GM21515 (cell line): ENCODE results near the gene PLD4.

Experiments
- ATAC-seq: cut with Tn5 transposase; IDR thresholded peaks from one replicate; pipeline ENCODE4 v1.9.1; 2021; ENCODE audit not compliant: unreplicated experiment

The PLD4 gene

DNA sequence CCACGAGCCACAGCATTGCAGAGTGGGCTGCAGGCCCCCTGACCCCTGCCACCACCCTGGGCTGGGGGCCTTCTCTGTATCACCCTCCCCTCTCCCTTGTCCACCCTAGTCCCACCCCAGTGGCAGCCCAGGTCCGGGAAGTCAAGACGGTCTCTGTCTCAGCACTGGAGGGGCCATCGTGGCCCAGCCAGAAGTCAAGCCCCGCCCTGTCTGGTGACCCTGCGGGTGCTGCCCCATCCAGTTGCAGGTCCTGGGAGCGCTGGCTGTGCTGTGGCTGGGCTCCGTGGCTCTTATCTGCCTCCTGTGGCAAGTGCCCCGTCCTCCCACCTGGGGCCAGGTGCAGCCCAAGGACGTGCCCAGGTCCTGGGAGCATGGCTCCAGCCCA is 2.7 kb downstream of the PLD4 start:
- no peak for ATAC-seq

DNA sequence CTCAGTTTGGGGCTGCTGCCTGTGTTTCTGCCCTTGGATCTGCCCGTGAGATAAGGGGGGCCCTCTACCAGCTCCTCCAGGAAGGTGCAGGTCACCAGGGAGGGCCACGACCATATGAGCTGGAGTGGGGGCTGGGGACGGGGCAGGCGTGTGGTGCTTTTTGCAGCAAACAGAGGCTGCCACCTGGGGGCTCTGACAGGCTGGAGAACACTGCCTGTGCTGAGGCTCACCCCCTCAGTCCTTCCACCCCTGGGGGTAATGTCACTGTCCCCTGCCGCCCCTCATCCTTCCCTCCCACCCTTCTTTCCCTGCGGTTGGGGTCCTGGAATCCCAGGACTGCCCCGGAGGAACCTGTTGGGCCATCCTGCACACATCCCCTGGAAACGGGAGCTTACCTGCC is 3.2 kb downstream of the PLD4 start:
- ATAC-seq: no peak

DNA sequence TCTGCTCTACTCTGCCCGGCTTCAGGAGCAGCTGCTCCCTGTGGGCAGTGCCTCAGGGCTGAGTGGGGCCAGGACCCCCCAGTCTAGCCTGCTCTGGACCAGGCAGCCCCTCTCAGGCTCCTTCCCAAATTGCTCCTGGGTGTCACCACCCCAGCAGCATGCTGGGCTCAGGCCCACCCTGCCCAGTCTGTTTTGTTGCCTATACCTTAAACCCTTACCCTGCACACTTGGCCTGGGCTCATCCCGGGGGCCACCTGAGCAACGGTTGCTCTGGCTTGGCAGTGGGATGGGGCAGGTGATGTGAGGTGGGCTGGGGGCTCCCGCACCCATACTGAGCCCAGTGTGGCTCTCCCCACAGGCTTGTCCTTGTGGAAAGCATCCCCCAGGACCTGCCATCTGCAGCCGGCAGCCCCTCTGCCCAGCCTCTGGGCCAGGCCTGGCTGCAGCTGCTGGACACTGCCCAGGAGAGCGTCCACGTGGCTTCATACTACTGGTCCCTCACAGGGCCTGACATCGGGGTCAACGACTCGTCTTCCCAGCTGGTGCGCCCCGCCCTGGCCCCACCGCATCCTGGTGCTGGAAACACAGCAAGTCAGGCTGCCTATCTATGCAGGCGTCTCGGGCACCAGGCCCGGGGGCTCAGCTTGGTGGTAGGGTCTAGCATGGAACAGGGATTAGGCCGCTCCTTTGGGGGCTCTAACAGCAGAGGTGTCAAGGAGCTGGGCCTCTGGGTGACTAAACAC is 3.9 kb downstream of the PLD4 start:
- no peak for ATAC-seq

DNA sequence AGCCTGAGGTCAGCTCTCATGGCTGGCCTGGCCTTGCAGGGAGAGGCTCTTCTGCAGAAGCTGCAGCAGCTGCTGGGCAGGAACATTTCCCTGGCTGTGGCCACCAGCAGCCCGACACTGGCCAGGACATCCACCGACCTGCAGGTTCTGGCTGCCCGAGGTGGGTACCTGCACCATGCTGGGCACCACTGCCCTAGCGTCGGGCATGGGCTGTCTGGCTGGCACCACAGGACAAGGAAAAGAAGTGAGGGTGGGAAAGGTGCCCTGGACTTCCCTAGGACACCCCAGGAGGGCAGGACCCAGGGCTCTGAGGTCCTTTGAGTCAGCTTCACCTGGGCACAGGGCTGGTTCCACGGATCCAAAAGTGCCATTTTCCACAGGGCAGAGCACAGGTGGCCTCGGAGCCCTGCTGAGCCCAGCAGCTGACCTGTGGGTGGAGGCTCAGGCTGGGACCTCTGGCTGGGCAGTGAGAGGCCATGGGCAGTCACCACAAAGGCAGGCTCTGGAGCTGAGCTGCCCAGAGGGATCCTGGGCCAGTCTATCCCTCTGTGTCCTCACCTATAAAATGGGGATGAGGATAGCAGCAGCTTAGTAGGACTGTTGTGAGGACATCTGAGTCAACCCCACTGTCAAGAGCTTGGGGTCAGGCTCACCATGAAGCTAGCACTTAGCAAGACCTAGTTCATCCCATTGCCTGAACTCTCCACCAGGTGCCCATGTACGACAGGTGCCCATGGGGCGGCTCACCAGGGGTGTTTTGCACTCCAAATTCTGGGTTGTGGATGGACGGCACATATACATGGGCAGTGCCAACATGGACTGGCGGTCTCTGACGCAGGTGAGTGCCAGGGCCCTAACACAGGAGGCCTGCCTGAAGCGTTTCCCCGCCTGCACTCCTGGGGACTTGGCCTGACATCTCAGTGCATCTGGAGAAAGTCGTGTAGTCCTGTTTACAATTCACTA is 4.9 kb downstream of the PLD4 start:
- no peak for ATAC-seq

DNA sequence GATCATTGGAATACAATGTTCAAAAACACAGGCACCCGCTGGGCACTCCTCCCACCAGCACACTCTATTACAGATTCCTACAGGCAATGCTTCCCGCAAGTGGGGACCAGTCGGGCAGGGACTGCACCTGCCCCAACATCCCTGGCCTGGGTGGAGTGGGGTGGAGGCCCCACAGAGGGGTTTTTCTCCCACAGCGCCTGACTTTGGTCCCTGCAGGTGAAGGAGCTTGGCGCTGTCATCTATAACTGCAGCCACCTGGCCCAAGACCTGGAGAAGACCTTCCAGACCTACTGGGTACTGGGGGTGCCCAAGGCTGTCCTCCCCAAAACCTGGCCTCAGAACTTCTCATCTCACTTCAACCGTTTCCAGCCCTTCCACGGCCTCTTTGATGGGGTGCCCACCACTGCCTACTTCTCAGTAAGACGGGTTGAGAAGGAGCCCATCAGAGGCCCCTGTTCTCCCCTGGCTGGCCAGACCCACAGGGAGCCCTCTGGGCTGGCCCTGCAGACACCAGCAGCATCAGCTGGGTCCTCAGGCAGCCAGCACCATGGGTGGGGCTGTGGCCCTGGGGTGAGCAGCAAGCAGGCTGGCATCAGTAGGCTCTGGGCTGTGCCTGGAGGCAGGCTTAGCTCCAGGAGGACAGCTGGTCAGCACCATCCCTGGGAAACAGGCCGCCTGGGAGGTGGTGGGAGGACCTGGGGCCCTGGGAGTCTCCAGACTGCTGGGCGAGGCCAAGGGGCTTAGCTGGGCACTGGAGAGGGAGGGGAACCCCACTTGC is 6.0 kb downstream of the PLD4 start:
- no peak for ATAC-seq

DNA sequence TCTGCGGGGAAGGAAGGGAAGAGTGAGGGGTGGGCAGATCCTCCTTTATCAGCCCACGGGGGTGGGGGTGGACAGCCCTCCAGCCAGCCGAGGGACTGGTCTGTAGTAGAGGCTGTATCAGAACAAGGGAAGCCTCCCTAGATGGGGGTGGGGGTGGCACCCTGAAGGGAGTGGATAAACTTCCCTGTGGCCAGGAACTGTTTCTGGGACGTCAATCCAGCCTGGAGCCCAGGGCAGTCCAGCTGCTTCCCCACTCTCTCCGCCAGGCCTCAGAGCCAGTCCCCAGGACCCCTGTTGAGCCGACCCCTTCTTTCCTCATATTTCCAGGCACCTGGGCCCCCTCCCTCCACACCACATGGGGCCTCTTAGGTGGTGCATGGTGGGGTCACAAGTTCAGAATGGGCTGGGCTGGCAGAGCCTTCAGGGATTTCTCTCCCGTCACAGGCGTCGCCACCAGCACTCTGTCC is 6.7 kb downstream of the PLD4 start:
- ATAC-seq: no peak

DNA sequence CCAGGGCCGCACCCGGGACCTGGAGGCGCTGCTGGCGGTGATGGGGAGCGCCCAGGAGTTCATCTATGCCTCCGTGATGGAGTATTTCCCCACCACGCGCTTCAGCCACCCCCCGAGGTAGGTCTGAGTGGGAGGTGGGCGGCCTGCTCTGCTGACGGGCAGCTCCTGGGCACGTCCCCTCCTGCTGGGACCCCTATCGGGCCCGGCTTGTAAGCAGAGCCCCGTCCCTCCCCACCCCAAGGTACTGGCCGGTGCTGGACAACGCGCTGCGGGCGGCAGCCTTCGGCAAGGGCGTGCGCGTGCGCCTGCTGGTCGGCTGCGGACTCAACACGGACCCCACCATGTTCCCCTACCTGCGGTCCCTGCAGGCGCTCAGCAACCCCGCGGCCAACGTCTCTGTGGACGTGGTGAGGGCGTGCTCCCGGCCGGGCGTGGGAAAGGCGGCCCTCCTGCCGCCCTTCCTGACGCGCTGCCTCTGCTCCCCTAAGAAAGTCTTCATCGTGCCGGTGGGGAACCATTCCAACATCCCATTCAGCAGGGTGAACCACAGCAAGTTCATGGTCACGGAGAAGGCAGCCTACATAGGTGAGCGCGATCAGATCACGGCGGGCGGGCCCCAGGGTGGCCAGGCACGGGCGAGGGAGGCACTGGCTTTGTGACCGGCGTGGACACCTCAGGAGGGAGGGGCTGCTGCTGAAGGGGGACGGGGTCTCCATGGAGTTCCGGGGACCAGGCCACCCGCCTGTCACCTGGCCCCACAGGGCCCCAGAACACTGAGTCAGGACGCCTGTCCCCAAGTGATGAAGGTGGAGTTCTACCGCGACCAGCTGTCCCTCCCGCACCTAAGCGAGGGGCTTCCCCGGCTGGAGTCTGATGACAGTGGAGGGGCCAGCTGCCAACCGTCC is 7.3 kb downstream of the PLD4 start:
- no peak for ATAC-seq

DNA sequence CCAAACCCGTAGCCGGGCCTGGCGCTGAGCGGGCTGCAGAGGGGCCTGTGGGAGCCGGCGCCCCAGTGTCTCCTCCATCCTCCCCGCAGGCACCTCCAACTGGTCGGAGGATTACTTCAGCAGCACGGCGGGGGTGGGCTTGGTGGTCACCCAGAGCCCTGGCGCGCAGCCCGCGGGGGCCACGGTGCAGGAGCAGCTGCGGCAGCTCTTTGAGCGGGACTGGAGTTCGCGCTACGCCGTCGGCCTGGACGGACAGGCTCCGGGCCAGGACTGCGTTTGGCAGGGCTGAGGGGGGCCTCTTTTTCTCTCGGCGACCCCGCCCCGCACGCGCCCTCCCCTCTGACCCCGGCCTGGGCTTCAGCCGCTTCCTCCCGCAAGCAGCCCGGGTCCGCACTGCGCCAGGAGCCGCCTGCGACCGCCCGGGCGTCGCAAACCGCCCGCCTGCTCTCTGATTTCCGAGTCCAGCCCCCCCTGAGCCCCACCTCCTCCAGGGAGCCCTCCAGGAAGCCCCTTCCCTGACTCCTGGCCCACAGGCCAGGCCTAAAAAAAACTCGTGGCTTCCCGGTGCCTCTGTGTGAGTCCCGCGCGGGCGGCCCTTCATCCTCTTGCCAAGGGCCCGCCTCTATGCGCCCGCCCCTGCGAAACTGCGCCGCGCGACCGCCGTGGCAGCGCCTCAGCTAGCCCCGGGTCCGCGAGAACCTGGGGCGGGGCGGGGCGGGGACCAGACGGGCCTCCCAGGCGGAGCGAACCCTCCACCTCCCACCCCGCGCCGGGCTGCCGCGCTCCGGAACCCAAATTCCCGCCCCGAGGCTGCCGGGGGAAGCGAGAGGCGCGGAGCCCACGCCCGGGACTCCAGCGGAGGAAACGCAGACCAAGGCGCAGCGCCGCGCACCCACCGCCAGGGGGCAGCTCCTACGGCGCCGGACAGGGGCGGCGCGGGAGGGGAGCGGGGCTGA is 8.3 kb downstream of the PLD4 start:
- ATAC-seq: peak; percentile 53

DNA sequence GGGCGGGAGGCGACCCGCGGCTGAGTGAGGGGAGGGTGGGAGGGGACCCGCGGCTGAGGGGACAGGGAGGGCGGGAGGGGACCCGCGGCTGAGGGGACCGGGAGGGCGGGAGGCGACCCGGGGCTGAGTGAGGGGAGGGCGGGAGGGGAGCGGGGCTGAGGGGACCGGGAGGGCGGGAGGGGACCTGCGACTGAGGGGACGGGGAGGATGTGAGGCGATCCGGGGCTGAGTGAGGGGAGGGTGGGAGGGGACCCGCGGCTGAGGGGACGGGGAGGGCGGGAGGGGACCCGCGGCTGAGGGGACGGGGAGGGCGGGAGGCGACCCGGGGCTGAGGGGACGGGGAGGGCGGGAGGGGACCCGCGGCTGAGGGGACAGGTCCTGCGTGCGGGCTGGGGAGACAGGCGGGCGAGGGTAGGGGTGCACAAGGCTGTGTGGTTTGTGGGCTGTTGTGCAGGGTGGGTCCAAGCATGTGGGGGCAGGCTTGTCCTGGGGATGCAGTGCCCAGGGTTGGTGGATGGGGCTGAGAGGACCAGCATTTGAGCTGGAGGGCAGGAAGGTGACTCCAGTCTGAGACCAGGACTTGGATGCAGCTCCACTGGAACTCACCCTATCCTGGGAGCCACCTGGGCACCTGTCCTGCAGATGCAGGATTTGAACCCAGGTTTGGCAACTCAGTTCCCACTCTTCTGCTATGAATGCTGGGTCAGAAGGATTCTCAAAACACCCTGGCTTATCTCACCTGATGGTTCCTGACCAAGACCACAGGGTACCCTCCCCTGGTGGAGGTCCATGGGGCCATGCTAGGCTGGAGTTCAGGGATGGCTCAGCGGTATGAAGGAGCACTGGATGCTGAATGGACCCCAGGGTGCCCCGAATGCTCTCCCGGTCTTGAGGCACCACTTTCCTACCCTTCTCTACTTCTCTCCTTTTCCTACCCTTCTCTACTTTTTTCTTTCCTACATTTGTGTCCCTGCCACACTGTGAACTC is 9.4 kb downstream of the PLD4 start:
- no peak for ATAC-seq

DNA sequence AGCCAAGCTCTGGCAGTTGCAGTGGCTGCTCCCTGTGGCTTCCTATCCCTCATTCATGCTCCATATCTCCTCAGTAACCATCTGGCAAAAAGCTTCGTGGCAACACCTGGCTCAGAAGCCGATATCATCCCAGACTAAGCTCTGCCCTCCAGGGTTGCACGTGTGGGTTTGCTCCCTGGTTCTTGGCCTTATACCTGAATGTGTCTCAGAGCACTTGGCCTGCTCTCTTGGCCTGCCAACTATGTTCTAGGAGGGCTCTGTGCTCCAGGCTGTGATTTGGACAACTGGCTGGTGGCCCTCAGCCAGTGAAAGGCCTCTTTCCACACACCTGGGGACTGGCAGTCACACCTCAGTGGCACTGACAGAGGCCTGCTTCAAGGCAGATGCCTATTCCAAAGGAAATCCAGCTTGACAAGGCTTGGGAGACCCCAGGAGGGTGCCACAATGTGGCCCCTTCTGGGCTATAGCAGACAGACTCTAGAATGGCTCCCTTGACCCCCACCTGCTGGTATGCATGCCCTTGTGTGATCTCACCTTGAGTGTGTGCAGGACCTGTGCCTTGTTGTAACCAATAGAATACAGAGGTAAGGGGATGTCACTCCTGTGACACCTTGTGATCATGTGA is 10.5 kb downstream of the PLD4 start:
- ATAC-seq: no peak

DNA sequence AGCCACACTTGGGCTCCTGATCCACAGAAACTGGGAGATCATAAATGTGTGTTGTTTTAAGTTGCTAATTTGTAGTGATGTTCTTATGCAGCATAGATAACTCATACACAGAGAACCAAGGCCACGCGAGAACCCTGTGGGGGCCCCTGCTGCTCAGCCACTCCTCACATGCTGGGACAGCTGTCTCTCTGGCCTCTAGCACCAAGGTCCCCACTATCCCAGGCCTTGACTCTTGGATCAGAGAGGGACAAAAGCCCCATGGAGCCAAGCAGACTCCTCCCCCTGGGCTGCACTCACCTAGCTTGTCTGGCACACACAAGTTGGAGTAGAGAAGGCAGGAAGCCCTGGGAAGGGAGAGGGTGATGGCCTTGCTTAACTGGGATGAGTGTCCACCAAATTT is 11.3 kb downstream of the PLD4 start:
- no peak for ATAC-seq

DNA sequence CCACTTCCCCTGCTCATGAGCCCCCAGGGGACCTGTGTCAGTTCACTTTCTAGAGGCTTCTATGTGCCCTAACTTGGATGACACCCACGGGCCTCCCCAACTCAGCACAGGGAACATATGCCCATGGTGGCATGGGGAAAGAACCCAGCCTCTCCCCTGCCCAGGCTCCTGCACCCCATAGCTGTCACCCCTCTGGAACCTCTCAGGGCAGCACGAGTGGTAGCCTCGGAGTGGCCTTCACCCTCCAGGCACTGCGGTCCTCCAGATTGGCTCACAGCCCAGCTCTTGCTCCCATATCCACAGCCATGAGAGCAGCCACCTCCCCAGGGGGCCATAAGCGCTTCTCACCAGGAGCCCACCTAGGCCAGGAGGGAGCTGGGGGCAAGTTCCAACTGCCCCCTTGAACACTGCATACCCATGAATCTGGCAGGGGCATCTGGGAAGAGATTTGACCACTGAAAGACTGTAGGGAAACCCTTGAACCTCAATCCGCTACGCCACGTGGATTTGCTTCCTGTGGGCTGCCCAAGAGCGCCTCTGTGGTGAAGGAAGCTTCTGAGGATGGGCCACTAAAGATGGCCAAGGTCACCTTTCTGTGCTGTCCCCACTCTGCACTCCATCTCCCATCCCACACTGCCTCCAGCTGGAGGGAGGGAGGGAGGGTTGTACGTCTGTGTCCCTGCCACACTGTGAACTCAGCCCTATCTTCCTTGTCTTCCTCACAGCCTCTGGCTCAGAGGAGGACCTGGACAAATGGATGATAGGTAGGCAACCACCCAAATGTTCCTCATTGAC is 11.9 kb downstream of the PLD4 start:
- no peak for ATAC-seq

DNA sequence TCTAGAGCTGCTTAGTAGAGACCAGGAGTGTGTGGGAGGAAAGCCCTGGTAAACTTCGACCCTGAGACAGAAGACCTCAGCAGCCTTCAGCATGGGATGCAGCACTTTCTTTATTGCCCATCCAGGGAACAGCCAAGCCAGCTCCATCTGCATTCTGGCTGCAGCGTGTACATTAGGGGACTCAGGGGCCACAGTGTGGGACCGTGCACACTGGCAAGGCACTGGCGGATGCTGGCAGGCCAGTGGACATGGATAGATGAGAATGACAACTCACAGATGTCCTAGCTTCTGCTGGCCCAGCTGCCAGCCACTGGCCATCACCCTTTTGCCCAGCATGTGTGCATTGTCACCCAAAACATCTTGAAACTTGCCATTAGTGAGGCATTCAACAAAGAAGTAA is 12.5 kb downstream of the PLD4 start:
- ATAC-seq: no peak

DNA sequence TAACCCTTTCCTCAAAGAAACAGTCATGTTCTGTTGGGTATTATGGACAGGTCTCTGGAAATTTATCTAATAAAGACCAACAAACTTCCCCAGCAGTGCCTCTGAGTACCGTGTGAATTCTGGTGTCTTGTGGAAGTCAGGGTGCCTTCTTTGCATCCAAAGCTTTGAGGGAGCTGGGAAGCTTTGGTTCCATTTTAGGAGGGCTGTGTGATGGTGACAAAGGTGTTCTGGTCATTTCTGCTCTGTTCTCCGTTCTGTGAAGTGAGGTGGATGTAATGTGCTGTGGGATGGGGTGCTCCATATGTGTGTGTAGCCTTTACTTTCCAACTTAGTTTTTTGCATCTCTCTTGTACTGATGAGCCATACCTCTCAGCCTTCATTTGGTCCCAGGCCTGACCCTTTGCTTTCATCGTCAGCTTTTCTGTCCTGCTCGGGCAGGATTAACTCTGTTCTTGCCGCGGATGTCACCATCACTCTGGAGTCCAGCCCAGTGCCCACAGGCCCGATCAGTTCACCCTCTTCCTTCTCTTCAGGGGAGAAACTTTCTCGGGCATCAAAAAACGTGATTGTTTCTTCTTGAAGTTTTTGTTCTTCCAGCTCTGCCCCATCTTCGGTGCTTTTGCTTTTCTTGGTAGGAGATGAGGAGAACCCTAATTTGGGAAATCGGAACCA is 13.2 kb downstream of the PLD4 start:
- ATAC-seq: no peak

DNA sequence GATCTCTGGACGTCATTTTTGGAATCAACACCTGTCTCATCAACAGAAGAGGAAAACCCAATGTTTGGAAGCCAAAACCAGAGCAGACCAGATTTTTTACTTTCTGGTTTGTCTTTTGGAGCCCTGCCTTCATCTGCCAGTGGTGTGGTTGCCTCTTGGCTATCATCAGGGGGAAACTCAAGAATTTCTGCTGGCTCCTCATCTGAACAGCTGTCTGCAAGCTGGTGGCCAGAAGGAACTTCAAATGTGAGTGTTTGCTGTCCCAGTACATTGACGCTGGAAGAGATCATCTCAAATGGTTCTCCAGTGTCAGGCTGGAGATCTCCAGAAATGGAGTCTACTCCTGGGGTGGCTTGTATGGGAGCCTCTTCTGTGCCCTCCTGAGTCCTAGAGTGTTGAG is 13.8 kb downstream of the PLD4 start:
- no peak for ATAC-seq

DNA sequence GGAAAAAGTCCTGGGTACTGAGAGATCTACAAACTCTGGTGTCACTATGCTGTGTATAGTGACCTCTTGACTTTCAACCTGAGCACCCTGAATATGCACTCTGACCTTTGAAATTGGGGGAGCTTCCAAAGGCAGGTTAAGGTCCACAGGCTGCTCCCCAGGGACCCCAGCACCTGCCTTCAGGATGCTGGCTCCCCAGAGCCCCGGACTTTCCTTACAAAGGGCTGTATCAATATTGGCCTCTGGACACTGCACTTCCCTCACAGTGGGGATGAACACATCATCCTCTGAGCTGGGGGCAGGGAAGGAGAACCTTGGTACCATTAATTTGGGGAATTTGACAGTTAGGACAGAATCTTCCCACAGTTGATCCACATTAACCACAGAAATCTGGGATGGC is 14.3 kb downstream of the PLD4 start:
- ATAC-seq: no peak
